G401.6 (cell line): ENCODE measurements around the gene CLTC.
"Not testable (repeated sequence)": the region's sequence is repeated elsewhere in the genome, so short reads cannot be mapped to it uniquely, and the experiment has no call there.

Experiments
- FAIRE-seq: peaks from 2 replicates; lab custom pipeline; 2012; peaks lifted over from hg19 to GRCh38; lab: Jason Lieb, UNC

Gene CLTC

DNA sequence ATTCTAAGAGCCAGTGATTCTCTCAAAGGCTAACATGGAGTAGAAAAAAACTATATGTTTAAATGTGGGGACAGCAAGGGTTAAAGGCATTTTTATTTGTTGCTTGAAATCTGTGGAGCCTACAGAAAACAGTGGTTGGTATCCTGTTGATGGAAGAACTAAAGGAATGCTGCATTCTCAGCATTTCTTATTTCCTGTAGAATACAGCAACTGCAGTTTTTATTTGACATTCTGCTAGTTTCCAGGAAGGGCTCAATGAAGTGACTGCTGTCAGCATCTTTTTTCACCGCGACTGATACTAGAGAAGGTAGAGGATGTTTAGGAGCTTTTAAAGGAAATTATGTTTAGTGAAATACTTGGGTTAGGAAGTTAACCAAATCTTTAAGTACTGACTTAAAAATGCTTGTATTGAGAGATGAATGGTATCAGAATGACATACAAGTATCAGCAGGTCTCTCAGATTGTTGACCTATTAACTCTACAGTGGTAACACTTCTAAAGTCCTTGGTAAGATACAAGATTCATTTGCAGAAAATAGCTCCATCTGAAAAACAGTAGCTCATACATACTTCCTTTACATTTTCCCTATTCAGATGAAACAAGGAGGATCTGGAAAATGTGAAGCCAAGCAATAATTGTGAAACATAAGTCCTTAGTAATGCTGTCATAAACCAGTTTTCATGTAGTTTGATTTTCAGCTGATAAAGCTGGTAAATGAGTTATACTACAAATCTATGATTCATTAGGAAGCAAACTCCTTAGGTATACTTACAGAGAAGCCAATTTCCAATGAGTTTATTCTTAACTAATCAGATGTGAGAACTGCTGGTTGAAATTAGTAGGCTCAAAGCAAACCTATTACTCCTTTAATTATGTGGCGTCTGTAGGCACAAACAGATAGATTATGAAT lies 15.2 kb downstream of the CLTC start:
- no peak for FAIRE-seq

DNA sequence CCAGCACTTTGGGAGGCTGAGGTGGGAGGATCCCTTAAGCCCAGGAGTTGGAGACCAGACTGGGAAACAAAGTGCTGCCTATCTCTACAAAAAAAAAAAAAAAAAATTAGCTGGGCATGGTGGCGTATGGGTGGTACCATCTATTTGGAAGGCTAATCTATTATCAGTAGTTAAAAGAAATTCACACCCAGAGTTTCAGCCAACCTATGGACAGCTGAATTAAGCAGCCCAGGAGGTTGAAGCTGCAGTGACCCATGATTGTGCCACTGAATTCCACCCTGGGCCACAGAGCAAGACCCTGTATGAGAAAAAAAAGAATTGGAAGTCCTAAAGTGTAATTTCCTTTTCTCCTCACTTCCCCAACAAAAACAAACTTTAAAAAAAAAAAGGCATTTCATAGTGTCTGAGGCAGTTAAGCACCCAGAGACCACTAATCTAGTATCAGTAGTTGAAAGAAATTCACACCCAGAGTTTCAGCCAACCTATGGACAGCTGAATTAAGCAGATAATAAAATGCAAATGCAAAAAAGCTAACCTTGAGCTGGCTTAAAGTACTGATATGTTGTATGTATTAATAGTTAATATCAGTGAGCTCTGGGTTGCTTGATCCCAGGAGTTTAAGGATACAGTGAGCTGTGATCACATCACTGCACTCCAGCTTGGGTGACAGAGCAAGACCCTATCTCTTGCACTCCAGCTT lies 18.1 kb downstream of the CLTC start:
- FAIRE-seq: no peak

DNA sequence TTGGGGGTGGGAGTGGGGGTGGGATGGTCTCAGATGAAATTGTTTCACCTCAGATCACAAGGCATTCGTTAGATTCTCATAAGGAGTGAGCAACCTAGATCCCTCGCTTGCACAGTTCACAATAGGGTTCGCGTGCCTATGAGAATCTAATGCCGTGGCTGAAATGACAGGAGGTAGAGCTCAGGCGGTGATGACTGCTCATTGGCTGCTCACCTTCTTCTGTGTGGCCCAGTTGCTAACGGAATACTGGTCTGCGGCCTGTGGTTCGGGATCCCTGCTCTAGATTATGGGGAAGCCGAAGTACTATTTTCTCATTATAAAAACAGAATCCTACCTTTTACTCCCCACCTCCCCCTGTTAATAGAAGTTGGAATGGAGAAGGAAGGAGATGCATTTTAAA lies 18.9 kb downstream of the CLTC start:
- no peak for FAIRE-seq

DNA sequence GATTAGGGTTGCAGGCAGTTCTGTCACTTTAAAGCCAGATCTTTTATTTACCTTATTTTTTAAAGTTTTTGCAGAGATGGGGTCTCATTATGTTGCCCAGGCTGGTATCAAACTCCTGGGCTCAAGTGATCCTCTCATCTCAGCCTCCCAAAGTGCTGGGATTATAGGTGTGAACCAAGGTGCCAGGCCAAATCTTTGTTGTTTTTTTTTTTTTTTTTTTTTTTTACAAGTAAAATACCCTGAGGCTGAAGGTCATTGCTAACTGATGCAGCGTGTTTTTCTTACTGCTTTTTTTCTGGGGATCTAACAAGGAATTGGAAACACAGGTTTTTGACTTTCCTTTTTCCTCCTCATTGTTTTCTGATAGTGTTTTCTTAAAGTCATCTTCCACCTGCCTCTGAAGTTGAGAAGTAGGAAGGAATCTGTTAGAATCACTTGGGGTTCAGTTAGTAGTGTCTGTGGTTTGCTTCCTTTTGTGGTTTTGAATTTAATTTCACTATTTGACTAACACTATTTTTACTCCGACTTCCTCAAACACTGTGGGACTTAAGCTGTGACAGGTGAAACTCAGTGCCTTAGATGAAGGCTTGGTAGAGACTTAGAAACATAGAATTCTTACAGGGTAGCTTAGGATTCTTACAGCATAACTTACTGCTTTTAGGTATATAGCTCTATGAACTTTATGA lies 22.2 kb downstream of the CLTC start:
- no peak for FAIRE-seq

DNA sequence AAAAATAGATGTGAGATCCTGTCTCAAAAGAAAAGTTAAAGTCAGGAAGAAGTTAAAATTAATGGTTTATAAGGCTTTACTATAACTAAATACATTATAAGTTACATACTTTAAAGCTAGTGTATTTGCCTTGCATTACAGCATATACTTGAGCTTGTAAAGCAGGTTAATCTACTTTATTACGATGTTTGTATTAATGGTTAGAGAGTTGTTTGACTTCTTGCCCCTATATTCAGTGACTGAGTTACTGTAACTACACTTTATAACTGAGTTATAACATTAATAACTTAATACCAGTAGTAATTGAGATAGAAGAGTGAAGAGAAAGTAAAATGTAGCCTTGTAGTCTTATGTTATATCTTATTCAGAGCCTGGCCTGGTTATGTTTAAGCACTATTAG lies 22.9 kb downstream of the CLTC start:
- FAIRE-seq: no peak

DNA sequence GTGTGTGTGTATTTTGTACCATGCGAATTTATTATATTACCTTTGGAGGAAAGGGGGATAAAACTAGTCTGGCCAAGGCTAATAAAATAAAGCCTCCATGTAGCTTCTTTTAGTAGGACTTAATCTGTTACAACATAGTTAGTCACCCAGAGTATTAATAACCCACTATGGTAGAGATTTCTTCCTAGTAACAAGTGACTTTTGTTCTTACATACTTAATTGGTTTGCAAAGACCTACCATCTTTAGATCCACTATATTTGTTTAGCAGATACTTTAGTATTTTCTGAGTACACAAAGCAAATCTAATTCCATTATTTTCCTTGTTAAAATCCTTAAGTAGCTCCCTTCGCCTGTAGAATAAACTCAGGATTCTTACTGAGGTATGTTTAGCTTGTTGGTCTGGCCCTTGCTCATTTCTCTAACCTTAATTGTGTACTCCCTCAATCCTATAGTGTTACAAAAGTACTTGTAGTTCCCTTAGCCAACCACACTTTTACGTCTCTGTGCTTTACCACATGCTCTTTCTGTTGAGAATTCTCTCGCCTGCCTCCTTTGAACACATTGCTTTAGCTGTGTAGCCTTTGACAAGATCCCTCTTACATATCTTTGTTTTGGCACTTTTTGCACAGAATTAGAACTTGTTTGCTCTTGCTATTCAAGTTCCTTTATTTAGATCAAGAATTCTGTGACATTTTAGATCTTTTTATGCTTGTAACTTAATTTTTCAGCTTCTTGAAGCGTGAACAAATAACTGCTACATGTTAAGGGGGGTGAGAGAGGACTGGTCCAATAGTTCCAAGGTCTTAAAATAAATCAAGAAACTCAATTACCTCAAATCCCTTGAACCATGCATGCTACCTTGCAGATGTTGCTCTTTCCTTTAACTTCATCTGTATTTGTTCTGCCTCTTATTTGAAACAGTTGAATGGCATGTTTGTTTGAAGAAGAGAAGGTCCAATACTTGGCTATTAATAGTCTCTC lies 23.8 kb downstream of the CLTC start:
- no peak for FAIRE-seq

DNA sequence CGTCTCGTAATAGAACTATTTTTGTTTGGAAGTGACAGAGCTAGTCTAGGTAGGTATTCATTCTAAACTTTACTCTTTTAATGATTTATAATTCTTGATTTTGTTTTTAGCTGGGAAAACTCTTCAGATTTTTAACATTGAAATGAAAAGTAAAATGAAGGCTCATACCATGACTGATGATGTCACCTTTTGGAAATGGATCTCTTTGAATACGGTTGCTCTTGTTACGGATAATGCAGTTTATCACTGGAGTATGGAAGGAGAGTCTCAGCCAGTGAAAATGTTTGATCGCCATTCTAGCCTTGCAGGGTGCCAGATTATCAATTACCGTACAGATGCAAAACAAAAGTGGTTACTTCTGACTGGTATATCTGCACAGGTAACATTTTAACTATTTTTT lies 27.6 kb downstream of the CLTC start:
- FAIRE-seq: no peak

DNA sequence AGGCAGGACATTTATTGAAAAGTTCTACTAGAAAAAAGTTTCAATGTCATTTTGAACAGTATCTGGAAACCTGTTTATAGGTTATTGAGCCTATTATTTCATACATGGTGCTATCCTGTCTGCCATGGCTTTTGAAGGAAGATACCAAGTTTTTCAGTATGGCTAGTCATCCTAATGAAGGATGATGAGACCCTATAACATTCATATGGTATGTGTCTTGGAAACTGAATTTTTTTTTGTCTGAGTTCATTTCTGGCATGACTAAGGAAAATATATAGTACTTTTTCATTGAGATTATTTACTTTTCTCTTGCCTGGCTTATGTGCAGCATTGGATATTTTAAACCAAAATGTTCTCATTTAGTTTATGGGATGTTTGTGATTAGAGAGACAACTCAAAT lies 30.2 kb downstream of the CLTC start:
- no peak for FAIRE-seq

DNA sequence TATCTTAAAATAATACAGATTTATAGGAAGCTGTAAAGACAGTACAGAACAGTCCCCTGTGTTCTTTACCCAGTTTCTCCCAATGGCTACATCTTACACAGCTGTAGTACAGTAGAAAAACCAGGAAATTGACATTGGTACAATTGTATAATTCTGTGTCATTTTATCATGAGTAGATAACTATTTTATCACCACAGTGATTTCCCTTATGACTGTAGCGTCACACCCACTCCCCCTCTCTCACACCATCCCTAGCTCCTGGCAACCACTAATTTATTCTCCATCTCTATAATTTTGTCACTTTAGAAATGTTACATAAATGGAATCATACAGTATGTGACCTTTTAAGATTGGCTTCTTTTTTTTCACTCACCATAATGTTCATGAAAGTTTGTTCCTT lies 30.9 kb downstream of the CLTC start:
- no peak for FAIRE-seq

DNA sequence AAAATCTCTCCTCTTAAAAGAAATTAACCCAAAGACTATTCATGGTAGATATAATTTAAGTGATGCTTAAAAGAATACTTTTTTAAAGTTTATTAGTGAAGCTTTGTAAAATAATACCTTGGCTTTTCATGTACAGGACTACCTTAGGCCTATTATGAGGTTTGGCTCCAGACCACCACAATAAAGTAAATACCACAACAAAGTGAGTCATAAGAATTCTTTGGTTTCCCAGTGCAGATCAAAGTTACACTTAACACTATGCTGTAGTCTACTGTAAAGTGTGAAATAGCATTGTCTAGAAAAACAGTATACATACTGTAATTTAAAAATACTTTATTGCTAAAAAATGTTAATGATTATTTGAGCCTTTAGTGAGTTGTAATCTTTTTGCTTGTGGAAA lies 31.7 kb downstream of the CLTC start:
- FAIRE-seq: no peak

DNA sequence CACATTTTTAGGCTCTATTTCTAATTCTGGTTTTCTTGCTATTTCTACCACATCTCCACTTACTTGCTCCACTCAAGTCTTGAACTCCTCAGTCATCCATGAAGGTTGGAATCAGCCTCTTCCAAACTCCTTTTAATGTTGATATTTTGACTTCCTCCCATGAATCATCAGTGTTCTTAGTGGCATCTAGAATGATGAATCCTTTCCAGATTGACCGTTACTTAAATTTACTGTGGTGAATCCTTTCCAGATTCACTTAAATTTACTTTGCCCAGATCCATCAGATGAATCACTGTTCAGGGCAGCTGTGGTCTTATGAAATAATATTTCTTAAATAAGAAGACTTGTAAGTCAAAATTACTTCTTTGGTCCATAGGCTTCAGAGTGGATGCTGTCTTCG lies 32.4 kb downstream of the CLTC start:
- no peak for FAIRE-seq

DNA sequence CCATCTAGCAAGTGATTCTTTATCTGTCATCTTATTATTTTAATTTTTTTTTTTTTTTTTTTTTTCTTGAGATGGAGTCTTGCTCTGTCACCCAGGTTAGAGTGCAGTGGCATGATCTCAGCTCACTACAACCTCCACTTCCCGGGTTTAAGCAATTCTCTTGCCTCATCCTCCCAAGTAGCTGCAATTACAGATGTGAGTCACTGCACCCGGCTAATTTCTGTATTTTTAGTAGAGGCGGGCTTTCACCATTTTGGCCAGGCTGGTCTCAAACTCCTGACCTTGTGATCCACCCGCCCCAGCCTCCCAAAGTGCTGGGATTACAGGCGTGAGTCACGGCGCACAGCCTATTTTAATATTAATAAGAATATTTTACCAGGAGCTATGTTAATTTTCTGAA lies 36.9 kb downstream of the CLTC start:
- FAIRE-seq: not testable (repeated sequence)

DNA sequence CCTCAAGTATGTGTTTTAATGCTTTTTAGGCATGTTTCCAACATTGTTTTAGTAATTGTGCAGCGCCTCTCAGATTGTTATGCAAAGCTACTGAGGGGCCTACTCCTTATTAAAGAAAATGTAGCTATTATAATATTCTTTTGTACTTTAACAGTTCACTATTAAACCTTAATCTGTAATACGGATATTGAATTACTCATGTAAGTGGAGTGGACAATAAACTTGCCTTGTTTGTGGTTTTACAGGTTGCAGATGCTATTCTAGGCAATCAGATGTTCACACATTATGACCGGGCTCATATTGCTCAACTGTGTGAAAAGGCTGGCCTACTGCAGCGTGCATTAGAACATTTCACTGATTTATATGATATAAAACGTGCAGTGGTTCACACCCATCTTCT lies 46.5 kb downstream of the CLTC start:
- FAIRE-seq: no peak

DNA sequence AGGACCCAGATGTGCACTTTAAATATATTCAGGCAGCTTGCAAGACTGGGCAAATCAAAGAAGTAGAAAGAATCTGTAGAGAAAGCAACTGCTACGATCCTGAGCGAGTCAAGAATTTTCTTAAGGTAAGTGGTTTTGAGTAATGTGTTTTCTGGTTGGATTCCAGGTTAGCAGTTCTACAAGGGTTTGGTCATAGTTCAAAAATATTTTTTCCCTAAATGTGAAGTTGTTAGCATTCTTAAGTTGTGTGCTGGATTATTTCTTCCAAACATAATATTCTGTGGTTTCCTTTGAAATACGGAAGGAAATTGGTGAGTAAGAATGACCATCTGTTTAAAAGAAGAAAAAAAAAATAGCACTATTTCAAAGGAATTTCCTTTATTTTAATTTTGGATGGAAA lies 49.1 kb downstream of the CLTC start:
- peak; percentile 39 for FAIRE-seq

DNA sequence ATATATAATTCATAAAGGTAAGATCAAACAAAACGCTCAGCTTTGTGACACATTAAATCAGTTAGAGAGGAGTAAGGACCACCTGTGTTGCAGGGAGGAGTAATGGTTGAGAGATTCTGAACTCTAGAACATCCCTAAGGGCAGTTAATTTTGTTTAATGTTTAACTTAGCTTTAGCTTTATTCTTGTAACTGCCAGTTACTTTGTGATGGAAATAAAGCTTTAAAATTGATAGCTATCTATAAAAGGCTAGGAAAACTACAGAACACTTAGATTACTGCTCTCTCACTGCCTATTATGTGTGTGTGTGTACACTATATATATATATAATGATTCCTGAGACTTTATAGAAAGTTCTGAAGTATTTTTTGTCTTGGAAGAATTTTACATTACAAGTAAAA lies 49.7 kb downstream of the CLTC start:
- FAIRE-seq: no peak

DNA sequence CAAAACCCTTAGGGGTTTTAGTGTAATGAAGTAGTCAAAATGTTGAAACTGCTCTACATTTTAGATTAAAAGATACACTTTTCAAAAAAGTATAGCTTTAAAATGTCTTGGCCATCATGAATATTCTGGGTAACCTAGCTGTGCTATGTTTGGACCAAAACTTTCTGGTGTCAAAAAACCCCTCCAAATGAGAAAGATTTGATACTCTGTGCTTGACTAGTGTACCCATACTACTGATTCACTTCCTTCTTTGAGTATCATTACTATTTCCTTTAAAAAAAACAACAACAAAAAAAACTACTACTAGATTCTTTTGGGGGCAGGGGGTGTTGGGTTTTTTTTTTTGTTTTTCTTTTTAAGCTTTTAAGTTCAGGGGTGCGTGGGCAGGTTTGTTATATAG lies 50.2 kb downstream of the CLTC start:
- no peak for FAIRE-seq

DNA sequence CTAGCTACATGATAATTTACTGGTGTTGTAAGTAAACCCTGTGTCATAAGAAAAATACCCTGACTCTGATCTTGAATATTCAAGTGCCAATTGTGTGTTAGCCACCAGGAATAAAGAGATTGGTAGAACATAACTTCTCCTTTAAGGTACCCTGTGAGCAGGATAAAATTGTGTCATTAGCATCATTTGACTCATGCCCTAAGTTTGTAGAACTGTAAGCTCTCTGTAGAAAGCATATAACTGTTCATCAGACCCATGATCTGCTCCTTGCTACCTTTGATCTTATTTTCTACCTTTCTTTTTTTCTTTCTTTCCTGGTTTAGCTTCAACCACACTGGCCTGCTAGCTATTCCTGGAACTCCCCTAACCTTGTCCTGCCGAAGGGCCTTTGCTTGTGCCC lies 51.7 kb downstream of the CLTC start:
- no peak for FAIRE-seq

DNA sequence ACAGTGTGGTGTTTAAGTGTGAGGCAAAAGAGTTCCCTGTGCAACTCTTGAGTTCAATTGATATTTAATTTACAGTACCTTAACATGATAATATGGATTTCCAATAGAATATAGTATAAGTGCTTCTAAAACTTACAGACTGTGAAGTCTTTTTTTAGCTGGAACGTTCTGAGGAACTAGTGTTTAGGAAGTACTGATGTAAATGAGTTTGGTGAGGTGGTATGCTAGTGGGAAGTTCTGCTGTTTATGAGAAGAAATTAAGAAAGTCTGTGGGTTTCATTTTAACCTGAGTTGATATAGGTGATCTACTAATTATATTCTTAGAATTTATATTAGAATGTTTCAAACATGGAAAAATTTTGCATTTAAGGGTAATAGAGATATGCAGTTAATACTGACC lies 55.5 kb downstream of the CLTC start:
- FAIRE-seq: no peak

DNA sequence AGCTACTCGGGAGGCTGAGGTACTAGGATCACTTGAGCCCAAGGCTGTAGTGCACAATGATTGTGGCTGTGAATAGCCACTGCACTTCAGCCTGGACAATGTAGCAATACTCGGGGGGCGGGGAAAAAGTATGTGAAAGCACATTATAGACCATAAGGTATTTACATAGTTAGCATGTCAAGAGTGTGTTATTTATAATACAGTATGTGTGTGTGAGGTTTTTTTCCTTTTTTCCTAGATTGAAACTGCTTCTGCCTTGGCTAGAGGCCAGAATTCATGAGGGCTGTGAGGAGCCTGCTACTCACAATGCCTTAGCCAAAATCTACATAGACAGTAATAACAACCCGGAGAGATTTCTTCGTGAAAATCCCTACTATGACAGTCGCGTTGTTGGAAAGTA lies 57.0 kb downstream of the CLTC start:
- no peak for FAIRE-seq

DNA sequence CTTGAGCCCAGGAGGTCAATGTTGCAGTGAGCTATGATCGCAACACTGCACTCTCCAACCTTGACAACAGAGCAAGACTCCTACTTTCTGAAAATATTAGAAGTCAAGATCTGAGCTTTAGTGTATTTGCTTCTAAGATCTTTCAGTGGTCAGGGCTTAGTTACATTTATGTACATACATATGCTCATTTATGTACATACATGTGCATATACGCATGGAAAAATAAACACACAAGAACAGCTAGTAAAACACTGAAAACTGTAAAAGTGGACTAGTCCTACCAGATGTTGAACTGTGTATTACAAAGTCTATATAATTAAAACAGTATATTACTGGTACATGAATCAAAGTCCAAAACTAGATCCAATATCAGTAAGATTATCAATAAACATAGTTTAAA lies 59.2 kb downstream of the CLTC start:
- FAIRE-seq: no peak

DNA sequence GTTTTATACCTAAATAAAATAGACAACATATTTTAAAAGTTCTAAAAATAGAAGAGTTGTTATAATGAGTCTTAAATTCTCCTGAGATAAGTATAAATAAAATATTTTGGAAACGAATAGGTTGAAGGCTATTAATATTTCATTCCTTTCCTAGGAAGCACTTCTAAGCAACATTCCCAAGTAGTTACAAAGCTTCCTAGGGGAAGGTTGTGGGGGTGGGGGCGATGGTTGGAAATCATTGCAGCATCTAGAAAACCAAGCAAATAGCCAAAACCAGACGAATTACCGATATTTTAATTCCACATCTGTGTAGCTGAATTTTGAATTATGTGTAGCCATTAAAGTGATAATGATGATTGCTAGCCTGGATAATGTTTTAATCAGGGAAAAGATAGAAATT lies 60.6 kb downstream of the CLTC start:
- FAIRE-seq: no peak

DNA sequence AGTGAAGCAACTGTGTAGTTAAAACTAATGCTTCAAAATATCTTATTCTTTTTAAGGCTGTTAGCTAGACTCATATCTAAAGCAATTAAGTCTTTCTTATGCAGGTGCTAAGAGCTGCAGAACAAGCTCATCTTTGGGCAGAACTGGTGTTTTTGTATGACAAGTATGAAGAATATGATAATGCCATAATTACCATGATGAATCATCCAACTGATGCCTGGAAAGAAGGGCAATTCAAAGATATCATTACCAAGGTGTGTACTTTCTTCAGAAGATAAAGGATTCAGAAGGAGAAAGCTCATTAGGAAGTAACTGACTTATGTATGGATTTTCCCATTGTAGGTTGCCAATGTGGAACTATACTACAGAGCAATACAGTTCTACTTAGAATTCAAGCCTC lies 63.6 kb downstream of the CLTC start:
- no peak for FAIRE-seq
